SK-N-MC (cell line): ENCODE results near the gene PPCDC.

Experiments used
- DNase-seq: peaks from one replicate; pipeline ENCODE4 v3.0.0-alpha.2; 2011; ENCODE audit warnings: low read depth, low spot score
- H3K27ac ChIP-seq: fragments of 200-600 bp; sonication (generic); 2 replicates; pipeline ENCODE4 v1.5.1; 2016; ENCODE audit warnings: mixed run types
- H3K36me3 ChIP-seq: fragments of 200-600 bp; sonication (generic); 2 replicates; pipeline ENCODE4 v1.6.1; 2017; ENCODE audit warnings: antibody characterized with exemption, low read length, mixed read lengths; ENCODE audit not compliant: insufficient read depth
- H3K4me3 ChIP-seq: fragments of 200-600 bp; sonication (generic); 2 replicates; pipeline ENCODE4 v1.5.1; 2016
- H3K9ac ChIP-seq: fragments of 200-600 bp; sonication (generic); 2 replicates; pipeline ENCODE4 v1.8.0; 2017; ENCODE audit warnings: mixed run types, mixed read lengths; ENCODE audit not compliant: insufficient read length
- H3K9me3 ChIP-seq: fragments of 200-600 bp; sonication (generic); 2 replicates; pipeline ENCODE4 v1.6.1; 2017; ENCODE audit warnings: low read depth, mild to moderate bottlenecking, antibody characterized with exemption, low read length, moderate library complexity, mixed read lengths
- EZH2 ChIP-seq: fragments of 200-600 bp; sonication (generic); IDR thresholded peaks from one replicate; pipeline ENCODE4 v1.6.1; 2017; ENCODE audit warnings: antibody characterized with exemption
- FOXP2 ChIP-seq: optimal IDR thresholded peaks from 2 replicates; pipeline ENCODE3; 2011; ENCODE audit warnings: mild to moderate bottlenecking, moderate library complexity; ENCODE audit not compliant: insufficient read depth; ENCODE audit errors: extremely low read length, control extremely low read depth
- POLR2AphosphoS5 ChIP-seq: IDR thresholded peaks from 2 replicates; pipeline ENCODE4 v1.6.1; 2012; ENCODE audit warnings: mild to moderate bottlenecking, low read depth, low read length, borderline replicate concordance

PPCDC gene

GRCh38 chr15:75044258-75044878, 21.0 kb downstream of the PPCDC start:
- no peak overlapping the region for H3K4me3 ChIP-seq
- no peaks in the 10 kb centered on the region for H3K36me3 ChIP-seq
- no peak for DNase-seq
- no peaks in the 10 kb centered on the region for H3K9me3 ChIP-seq
- no peak overlapping the region for H3K27ac ChIP-seq
- TF ChIP-seq POLR2AphosphoS5 (no peak), FOXP2 (no peak), EZH2 (no peak)
- no peak overlapping the region for H3K9ac ChIP-seq

GRCh38 chr15:75045332-75046015, 22.1 kb downstream of the PPCDC start:
- Histone ChIP-seq H3K9ac (no peak overlapping the region), H3K27ac (no peak overlapping the region), H3K9me3 (no peaks in the 10 kb centered on the region), H3K4me3 (no peak overlapping the region), H3K36me3 (no peaks in the 10 kb centered on the region)
- TF ChIP-seq EZH2 = no peak
- TF ChIP-seq POLR2AphosphoS5 = no peak
- no peak for TF ChIP-seq FOXP2
- no peak for DNase-seq

GRCh38 chr15:75048394-75048793, 25.0 kb downstream of the PPCDC start:
- Histone ChIP-seq H3K36me3 (no peaks in the 10 kb centered on the region), H3K27ac (no peak overlapping the region), H3K9me3 (no peaks in the 10 kb centered on the region), H3K9ac (no peak overlapping the region), H3K4me3 (no peak overlapping the region)
- TF ChIP-seq EZH2 = no peak
- TF ChIP-seq POLR2AphosphoS5 = no peak
- TF ChIP-seq FOXP2 = no peak
- DNase-seq = no peak

GRCh38 chr15:75049392-75049791, 26.0 kb downstream of the PPCDC start:
- no peak overlapping the region for H3K9ac ChIP-seq
- TF ChIP-seq FOXP2 = no peak
- TF ChIP-seq EZH2 = no peak
- TF ChIP-seq POLR2AphosphoS5 = no peak
- H3K27ac ChIP-seq = no peak overlapping the region
- no peaks in the 10 kb centered on the region for H3K9me3 ChIP-seq
- DNase-seq = no peak
- H3K36me3 ChIP-seq = no peaks in the 10 kb centered on the region
- H3K4me3 ChIP-seq = no peak overlapping the region

GRCh38 chr15:75050283-75050682, 26.9 kb downstream of the PPCDC start:
- DNase-seq = no peak
- no peak overlapping the region for H3K9ac ChIP-seq
- H3K4me3 ChIP-seq = no peak overlapping the region
- no peak overlapping the region for H3K27ac ChIP-seq
- no peaks in the 10 kb centered on the region for H3K36me3 ChIP-seq
- no peaks in the 10 kb centered on the region for H3K9me3 ChIP-seq
- no peak for TF ChIP-seq FOXP2
- no peak for TF ChIP-seq POLR2AphosphoS5
- no peak for TF ChIP-seq EZH2

- no peak for TF ChIP-seq POLR2AphosphoS5
- no peak for TF ChIP-seq FOXP2
- no peak for TF ChIP-seq EZH2
- Histone ChIP-seq H3K36me3 (no peaks in the 10 kb centered on the region), H3K9ac (no peak overlapping the region), H3K9me3 (no peaks in the 10 kb centered on the region), H3K4me3 (no peak overlapping the region), H3K27ac (no peak overlapping the region)
- no peak for DNase-seq
These were observed 27.8 kb downstream of the PPCDC start for GRCh38 chr15:75051191-75051608.

- no peaks in the 10 kb centered on the region for H3K9me3 ChIP-seq
- TF ChIP-seq FOXP2 (no peak), POLR2AphosphoS5 (no peak), EZH2 (no peak)
- H3K27ac ChIP-seq = no peak overlapping the region
- H3K4me3 ChIP-seq = no peak overlapping the region
- H3K36me3 ChIP-seq = no peaks in the 10 kb centered on the region
- DNase-seq = no peak
- no peak overlapping the region for H3K9ac ChIP-seq
These were observed 28.3 kb downstream of the PPCDC start for GRCh38 chr15:75051711-75052110.

- Histone ChIP-seq H3K4me3 (no peak overlapping the region), H3K9ac (no peak overlapping the region), H3K27ac (no peak overlapping the region), H3K9me3 (no peaks in the 10 kb centered on the region), H3K36me3 (no peaks in the 10 kb centered on the region)
- no peak for DNase-seq
- TF ChIP-seq POLR2AphosphoS5 = no peak
- TF ChIP-seq FOXP2 = no peak
- no peak for TF ChIP-seq EZH2
These were observed 29.8 kb downstream of the PPCDC start for GRCh38 chr15:75052972-75053747.
